SJCRH30 (cell line): ENCODE results near the gene OTOGL. TPM values are rescaled to one million over a fixed set of nuclear protein-coding genes. Genes with fewer than 3 reads are reported as not detected.
A peak's percentile ranks its signal among the peaks of the same experiment; 100 is the strongest.
"Not testable (repeated sequence)": the region's sequence is repeated elsewhere in the genome, so short reads cannot be mapped to it uniquely, and the experiment has no call there.

Source experiments
- DNase-seq, 2 experiments: peaks; one replicate each; pipeline ENCODE4 v3.0.0-alpha.2; 2015 to 2020
- H3K27ac ChIP-seq: fragments of 250-450 bp; sonication (Bioruptor Pico); 2 replicates; pipeline ENCODE4 v1.5.1; 2020; ENCODE audit warnings: mild to moderate bottlenecking, moderate library complexity
- H3K27me3 ChIP-seq: fragments of 250-450 bp; sonication (Bioruptor Pico); 2 replicates; pipeline ENCODE4 v1.5.1; 2020; ENCODE audit warnings: mild to moderate bottlenecking, moderate library complexity
- H3K36me3 ChIP-seq: fragments of 250-450 bp; sonication (Bioruptor Pico); 2 replicates; pipeline ENCODE4 v1.5.1; 2020; ENCODE audit warnings: mild to moderate bottlenecking, moderate library complexity
- H3K4me1 ChIP-seq: fragments of 250-450 bp; sonication (Bioruptor Pico); 2 replicates; pipeline ENCODE4 v1.5.1; 2020; ENCODE audit warnings: mild to moderate bottlenecking, moderate library complexity
- H3K4me3 ChIP-seq: fragments of 250-450 bp; sonication (Bioruptor Pico); 2 replicates; pipeline ENCODE4 v1.5.1; 2020; ENCODE audit warnings: mild to moderate bottlenecking, moderate library complexity
- H3K9me3 ChIP-seq: fragments of 250-450 bp; sonication (Bioruptor Pico); replicated peaks from 2 replicates; pipeline ENCODE4 v1.5.1; 2020; ENCODE audit warnings: mild to moderate bottlenecking, moderate library complexity
- total RNA-seq: library from RNA; depleted of rRNA; stranded (reverse); fragments of >200 nt; shearing (Covaris generic); gene quantifications from 2 replicates; pipeline ENCODE4 v1.2.3, GENCODE V29; 2014; rRNA removed

The OTOGL gene
- total RNA-seq, result 0.10 and 0.13 TPM in 2 replicates

- no peak for DNase-seq
- no peaks in the 10 kb centered on the region for H3K27me3 ChIP-seq
- no peaks in the 10 kb centered on the region for H3K9me3 ChIP-seq
- no peak within 1 kb of the TSS for H3K27ac ChIP-seq
- H3K36me3 ChIP-seq, result no peaks in the 10 kb centered on the region
- no peaks in the 10 kb centered on the region for H3K4me1 ChIP-seq
- no peak within 1 kb of the TSS for H3K4me3 ChIP-seq
Measured at GRCh38 chr12:80099259-80099658, at the start of gene OTOGL. Gene OTOGL (plus strand): TSS chr12:80099537. CDS start chr12:80209432, 109,895 bp downstream.

GRCh38 chr12:80050236-80050635 is 49.1 kb upstream of the OTOGL start:
- H3K27ac ChIP-seq, result no peak overlapping the region
- no peaks in the 10 kb centered on the region for H3K9me3 ChIP-seq
- no peaks in the 10 kb centered on the region for H3K4me1 ChIP-seq
- no peaks in the 10 kb centered on the region for H3K36me3 ChIP-seq
- no peak for DNase-seq
- H3K27me3 ChIP-seq, result no peaks in the 10 kb centered on the region
- no peak overlapping the region for H3K4me3 ChIP-seq

- Histone ChIP-seq H3K4me1 (no peaks in the 10 kb centered on the region), H3K4me3 (no peak overlapping the region), H3K36me3 (no peaks in the 10 kb centered on the region), H3K27me3 (no peaks in the 10 kb centered on the region), H3K9me3 (no peaks in the 10 kb centered on the region), H3K27ac (no peak overlapping the region)
- no peak for DNase-seq
Measured at GRCh38 chr12:80053051-80053790, 46.1 kb upstream of the OTOGL start.

- Histone ChIP-seq H3K27me3 (no peaks in the 10 kb centered on the region), H3K27ac (no peak overlapping the region), H3K4me3 (no peak overlapping the region), H3K36me3 (no peaks in the 10 kb centered on the region), H3K4me1 (no peaks in the 10 kb centered on the region), H3K9me3 (no peaks in the 10 kb centered on the region)
- no peak for DNase-seq
Measured at GRCh38 chr12:80056232-80056631, 43.1 kb upstream of the OTOGL start.

GRCh38 chr12:80056845-80057244 is 42.5 kb upstream of the OTOGL start:
- H3K27ac ChIP-seq, result no peak overlapping the region
- no peak for DNase-seq
- H3K36me3 ChIP-seq, result no peaks in the 10 kb centered on the region
- H3K27me3 ChIP-seq, result no peaks in the 10 kb centered on the region
- H3K4me1 ChIP-seq, result no peaks in the 10 kb centered on the region
- H3K9me3 ChIP-seq, result no peaks in the 10 kb centered on the region
- H3K4me3 ChIP-seq, result no peak overlapping the region

GRCh38 chr12:80058586-80058985 is 40.8 kb upstream of the OTOGL start:
- Histone ChIP-seq H3K27ac (no peak overlapping the region), H3K9me3 (no peaks in the 10 kb centered on the region), H3K27me3 (no peaks in the 10 kb centered on the region), H3K4me3 (no peak overlapping the region), H3K4me1 (no peaks in the 10 kb centered on the region), H3K36me3 (no peaks in the 10 kb centered on the region)
- DNase-seq, result no peak

GRCh38 chr12:80059102-80059501 is 40.2 kb upstream of the OTOGL start:
- Histone ChIP-seq H3K36me3 (no peaks in the 10 kb centered on the region), H3K27ac (no peak overlapping the region), H3K4me3 (no peak overlapping the region), H3K9me3 (no peaks in the 10 kb centered on the region), H3K27me3 (no peaks in the 10 kb centered on the region), H3K4me1 (no peaks in the 10 kb centered on the region)
- DNase-seq, result no peak

GRCh38 chr12:80059875-80060274 is 39.5 kb upstream of the OTOGL start:
- H3K9me3 ChIP-seq, result no peaks in the 10 kb centered on the region
- DNase-seq, result no peak
- H3K27me3 ChIP-seq, result no peaks in the 10 kb centered on the region
- no peak overlapping the region for H3K27ac ChIP-seq
- H3K4me3 ChIP-seq, result no peak overlapping the region
- no peaks in the 10 kb centered on the region for H3K36me3 ChIP-seq
- no peaks in the 10 kb centered on the region for H3K4me1 ChIP-seq

- no peaks in the 10 kb centered on the region for H3K27me3 ChIP-seq
- H3K4me1 ChIP-seq, result no peaks in the 10 kb centered on the region
- H3K27ac ChIP-seq, result no peak overlapping the region
- H3K4me3 ChIP-seq, result no peak overlapping the region
- no peaks in the 10 kb centered on the region for H3K9me3 ChIP-seq
- no peak for DNase-seq
- H3K36me3 ChIP-seq, result no peaks in the 10 kb centered on the region
Measured at GRCh38 chr12:80064269-80064668, 35.1 kb upstream of the OTOGL start.

GRCh38 chr12:80064951-80065350 is 34.4 kb upstream of the OTOGL start:
- no peak overlapping the region for H3K27ac ChIP-seq
- H3K36me3 ChIP-seq, result no peaks in the 10 kb centered on the region
- no peaks in the 10 kb centered on the region for H3K9me3 ChIP-seq
- no peaks in the 10 kb centered on the region for H3K27me3 ChIP-seq
- no peak overlapping the region for H3K4me3 ChIP-seq
- no peak for DNase-seq
- no peaks in the 10 kb centered on the region for H3K4me1 ChIP-seq

GRCh38 chr12:80068173-80068572 is 31.2 kb upstream of the OTOGL start:
- no peaks in the 10 kb centered on the region for H3K9me3 ChIP-seq
- DNase-seq, result no peak
- H3K36me3 ChIP-seq, result no peaks in the 10 kb centered on the region
- no peak overlapping the region for H3K4me3 ChIP-seq
- H3K27me3 ChIP-seq, result no peaks in the 10 kb centered on the region
- no peaks in the 10 kb centered on the region for H3K4me1 ChIP-seq
- no peak overlapping the region for H3K27ac ChIP-seq

- not testable (repeated sequence) for DNase-seq, H3K4me3 ChIP-seq, H3K27ac ChIP-seq, H3K36me3 ChIP-seq, H3K9me3 ChIP-seq, H3K27me3 ChIP-seq, H3K4me1 ChIP-seq
Measured at GRCh38 chr12:80083892-80084614, 15.3 kb upstream of the OTOGL start.

GRCh38 chr12:80086025-80086424 is 13.3 kb upstream of the OTOGL start:
- H3K27ac ChIP-seq, result no peak overlapping the region
- H3K4me3 ChIP-seq, result no peak overlapping the region
- no peaks in the 10 kb centered on the region for H3K4me1 ChIP-seq
- H3K27me3 ChIP-seq, result no peaks in the 10 kb centered on the region
- H3K36me3 ChIP-seq, result no peaks in the 10 kb centered on the region
- DNase-seq, result peak in 1 of 2 experiments; percentile 2
- no peaks in the 10 kb centered on the region for H3K9me3 ChIP-seq

GRCh38 chr12:80087486-80088213 is 11.7 kb upstream of the OTOGL start:
- H3K36me3 ChIP-seq, result no peaks in the 10 kb centered on the region
- H3K9me3 ChIP-seq, result no peaks in the 10 kb centered on the region
- H3K27ac ChIP-seq, result no peak overlapping the region
- no peaks in the 10 kb centered on the region for H3K27me3 ChIP-seq
- no peak overlapping the region for H3K4me3 ChIP-seq
- H3K4me1 ChIP-seq, result no peaks in the 10 kb centered on the region
- DNase-seq, result no peak

GRCh38 chr12:80100591-80100990 is 1.3 kb downstream of the OTOGL start:
- Histone ChIP-seq H3K9me3 (no peaks in the 10 kb centered on the region), H3K27me3 (no peaks in the 10 kb centered on the region), H3K27ac (no peak overlapping the region), H3K36me3 (no peaks in the 10 kb centered on the region), H3K4me1 (no peaks in the 10 kb centered on the region), H3K4me3 (no peak overlapping the region)
- no peak for DNase-seq
